Hepatocyte (in vitro differentiated cells): ENCODE measurements around the gene PPP2R1B.

Source experiments
- EZH2phosphoT487 ChIP-seq: fragments of 200-600 bp; sonication (generic); IDR thresholded peaks from one replicate; pipeline ENCODE4 v1.6.1; 2018; ENCODE audit warnings: antibody characterized with exemption, mild to moderate bottlenecking, low read depth, moderate library complexity; ENCODE audit not compliant: unreplicated experiment, severe bottlenecking
- TF ChIP-seq, protein P1 (sequence below): fragments of 200-600 bp; sonication (generic); IDR thresholded peaks from 2 replicates; pipeline ENCODE4 v1.5.1; 2016; ENCODE audit warnings: antibody characterized with exemption, mild to moderate bottlenecking; ENCODE audit not compliant: poor library complexity

DNA sequence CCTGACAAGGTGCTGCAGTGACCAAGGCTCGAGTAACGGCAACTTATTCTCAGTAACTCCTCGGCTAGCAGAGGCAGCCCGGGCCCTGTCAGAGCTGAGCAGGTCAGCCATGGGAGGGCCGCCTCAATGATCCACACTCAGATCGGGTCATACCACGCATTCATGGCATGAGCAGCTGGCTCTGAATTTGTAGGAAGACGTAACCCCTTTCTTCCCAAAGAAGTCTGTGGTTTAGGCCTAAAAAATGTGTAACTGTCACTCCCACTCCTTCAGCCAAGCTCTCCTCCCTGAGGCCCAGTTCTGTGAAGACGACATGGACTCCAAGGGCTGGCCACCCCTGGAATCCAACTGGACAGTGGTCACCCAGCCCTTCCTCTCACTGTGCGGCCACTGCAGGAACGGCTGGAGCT, 30.0 kb downstream of the PPP2R1B start:
- TF ChIP-seq, protein P1, sequence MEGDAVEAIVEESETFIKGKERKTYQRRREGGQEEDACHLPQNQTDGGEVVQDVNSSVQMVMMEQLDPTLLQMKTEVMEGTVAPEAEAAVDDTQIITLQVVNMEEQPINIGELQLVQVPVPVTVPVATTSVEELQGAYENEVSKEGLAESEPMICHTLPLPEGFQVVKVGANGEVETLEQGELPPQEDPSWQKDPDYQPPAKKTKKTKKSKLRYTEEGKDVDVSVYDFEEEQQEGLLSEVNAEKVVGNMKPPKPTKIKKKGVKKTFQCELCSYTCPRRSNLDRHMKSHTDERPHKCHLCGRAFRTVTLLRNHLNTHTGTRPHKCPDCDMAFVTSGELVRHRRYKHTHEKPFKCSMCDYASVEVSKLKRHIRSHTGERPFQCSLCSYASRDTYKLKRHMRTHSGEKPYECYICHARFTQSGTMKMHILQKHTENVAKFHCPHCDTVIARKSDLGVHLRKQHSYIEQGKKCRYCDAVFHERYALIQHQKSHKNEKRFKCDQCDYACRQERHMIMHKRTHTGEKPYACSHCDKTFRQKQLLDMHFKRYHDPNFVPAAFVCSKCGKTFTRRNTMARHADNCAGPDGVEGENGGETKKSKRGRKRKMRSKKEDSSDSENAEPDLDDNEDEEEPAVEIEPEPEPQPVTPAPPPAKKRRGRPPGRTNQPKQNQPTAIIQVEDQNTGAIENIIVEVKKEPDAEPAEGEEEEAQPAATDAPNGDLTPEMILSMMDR: no peak
- TF ChIP-seq EZH2phosphoT487: no peak
